ENCODE results near the gene PARD3.
A peak's percentile ranks its signal among the peaks of the same experiment; 100 is the strongest.

PARD3 gene

DNA sequence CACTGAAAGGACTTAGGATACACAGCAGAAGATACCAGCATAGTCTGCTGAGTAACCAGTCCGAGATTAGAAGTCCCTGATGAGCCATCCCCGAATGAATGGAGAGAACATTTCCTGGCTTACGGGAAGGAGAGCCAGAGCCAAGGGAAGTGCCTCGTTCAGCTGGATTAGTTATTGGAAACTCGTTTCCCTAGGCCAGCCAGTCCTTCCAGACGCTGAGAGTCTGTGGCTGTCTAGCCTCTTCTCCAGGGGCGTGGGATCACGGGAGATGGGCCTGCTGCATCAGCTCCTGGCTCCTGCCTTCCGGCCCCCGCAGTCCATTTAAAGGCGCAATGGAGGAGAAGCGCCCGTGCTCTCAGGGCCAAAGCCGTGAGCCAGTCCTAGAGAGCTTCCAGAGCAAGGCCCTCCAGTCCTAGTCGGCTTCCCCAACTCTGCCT lies 712.8 kb downstream of the PARD3 start:
- peak; percentile 63 for DNase-seq (ENCODE audit: low read depth)

- DNase-seq (ENCODE audit: low read depth): no peak
These were observed 714.1 kb downstream of the PARD3 start for GRCh38 chr10:34101001-34101400.

- DNase-seq (ENCODE audit: low read depth): no peak
These were observed 716.1 kb downstream of the PARD3 start for GRCh38 chr10:34098821-34099567.

GRCh38 chr10:34097682-34098081 lies 717.4 kb downstream of the PARD3 start:
- DNase-seq (ENCODE audit: low read depth): no peak

DNA sequence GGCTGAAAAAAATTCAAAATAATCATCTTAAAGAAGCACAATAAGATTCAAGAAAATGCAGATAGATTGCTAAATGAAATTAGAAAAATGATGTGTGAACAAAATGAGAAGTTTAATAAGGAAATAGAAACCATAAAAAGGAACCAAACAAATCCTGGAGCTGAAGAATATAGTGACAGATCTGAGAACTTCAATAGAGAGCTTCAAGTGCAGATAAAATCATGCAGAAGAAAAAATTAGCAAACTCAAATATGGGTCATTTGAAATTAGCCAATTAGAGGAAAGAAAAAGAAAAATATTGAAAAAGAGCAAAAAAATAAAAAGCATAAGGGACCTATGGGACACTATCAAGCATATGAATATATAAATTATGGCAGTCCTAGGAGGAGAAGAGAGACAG lies 720.1 kb downstream of the PARD3 start:
- no peak for DNase-seq (ENCODE audit: low read depth)

DNA sequence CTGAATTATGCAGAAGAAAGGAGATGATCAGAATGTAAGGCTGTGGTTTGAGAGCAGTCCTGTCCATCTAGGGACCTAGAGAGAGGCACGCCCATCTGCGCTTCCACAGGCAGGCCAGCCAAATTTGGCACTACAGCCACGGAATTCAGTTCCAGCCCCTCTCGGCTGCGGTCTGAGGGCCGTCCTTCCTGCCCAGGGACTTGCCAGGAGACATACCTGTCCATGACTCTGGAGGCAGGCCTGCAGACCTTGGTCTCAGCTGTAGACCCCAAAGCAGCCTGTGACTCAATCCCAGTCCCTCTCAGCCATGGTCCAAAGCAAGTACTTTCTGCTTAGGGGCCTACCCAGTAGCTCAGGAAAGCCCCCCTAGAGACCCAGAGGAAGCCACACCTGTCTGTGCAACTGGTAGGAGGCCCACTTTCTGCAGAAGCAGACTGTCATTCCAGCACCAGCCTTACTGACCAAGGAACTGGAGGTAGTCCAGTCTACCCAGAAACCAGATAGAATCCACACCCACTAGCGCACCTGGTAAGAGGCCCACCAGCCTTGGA lies 720.9 kb downstream of the PARD3 start:
- no peak for DNase-seq (ENCODE audit: low read depth)

DNA sequence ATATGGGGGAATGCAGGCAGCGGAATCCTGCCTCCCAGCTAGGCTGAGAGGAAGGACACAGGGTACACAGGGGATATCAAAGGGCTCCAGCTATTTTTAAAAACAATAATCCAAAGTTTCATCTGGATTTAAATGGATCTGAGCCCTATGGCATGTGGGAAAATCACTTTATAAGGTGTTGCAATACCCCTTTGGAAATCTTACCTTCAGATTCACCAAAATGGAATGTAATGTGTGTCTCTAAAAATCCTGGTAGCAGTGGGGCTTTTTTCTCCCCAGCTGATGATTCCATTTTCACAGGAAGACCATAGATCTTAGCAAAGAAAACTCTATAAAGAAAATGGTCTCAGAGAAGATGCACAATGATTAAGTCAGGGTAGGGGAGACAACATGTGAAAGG lies 722.2 kb downstream of the PARD3 start:
- peak; percentile 40 for DNase-seq (ENCODE audit: low read depth)

DNA sequence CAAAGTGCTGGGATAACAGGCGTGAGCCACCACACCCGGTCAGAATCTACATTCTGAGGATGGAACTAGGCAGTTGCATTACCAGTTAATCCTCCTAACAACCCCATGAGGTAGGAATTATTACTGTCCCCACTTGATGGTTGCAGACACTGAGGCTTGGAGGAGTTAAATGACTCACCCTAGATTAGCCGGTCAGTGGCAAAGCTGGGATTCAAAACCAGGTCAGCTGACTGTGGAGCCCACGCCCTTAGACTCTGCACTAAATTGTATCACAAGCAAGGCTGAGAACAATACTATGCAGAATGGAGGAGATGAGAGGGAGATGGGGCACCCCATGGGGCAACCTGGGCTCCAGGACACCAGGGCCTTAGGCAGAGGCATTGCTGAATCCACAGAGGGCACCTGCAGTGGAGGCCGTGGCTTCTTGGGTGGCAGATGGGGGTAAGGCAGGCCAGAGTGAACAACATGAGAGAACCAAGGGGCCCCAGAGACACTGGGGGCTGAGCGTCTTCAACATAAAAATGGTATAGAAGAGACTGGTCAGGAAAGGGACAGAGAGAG lies 723.4 kb downstream of the PARD3 start:
- no peak for DNase-seq (ENCODE audit: low read depth)

- no peak for DNase-seq (ENCODE audit: low read depth)
These were observed 725.8 kb downstream of the PARD3 start for GRCh38 chr10:34089253-34089652.

- no peak for DNase-seq (ENCODE audit: low read depth)
These were observed 726.8 kb downstream of the PARD3 start for GRCh38 chr10:34088208-34088794.

GRCh38 chr10:34087095-34087418 lies 728.0 kb downstream of the PARD3 start:
- DNase-seq (ENCODE audit: low read depth): no peak

DNA sequence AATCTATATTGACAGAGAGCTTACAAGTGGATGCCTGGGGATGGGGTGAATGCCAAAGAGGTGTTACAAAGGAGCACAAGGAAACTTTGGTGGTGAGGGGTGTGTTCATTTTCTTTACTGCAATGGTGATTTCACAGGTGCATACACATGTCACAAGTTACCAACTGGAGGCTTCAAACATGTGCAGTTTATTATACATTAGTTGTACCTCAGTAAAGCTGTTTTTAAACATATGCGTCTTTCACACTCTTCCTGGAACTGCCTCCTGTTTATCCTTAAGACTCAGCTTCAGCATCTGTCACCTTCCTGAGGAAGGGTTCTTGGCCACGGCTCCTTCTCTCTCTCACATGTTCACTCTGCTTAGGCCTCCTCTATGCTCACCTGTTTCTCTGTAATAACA lies 731.5 kb downstream of the PARD3 start:
- no peak for DNase-seq (ENCODE audit: low read depth)

GRCh38 chr10:34081948-34082347 lies 733.1 kb downstream of the PARD3 start:
- DNase-seq (ENCODE audit: low read depth): no peak

GRCh38 chr10:34081347-34081743 lies 733.8 kb downstream of the PARD3 start:
- no peak for DNase-seq (ENCODE audit: low read depth)

GRCh38 chr10:34080485-34081346 lies 734.4 kb downstream of the PARD3 start:
- no peak for DNase-seq (ENCODE audit: low read depth)

DNA sequence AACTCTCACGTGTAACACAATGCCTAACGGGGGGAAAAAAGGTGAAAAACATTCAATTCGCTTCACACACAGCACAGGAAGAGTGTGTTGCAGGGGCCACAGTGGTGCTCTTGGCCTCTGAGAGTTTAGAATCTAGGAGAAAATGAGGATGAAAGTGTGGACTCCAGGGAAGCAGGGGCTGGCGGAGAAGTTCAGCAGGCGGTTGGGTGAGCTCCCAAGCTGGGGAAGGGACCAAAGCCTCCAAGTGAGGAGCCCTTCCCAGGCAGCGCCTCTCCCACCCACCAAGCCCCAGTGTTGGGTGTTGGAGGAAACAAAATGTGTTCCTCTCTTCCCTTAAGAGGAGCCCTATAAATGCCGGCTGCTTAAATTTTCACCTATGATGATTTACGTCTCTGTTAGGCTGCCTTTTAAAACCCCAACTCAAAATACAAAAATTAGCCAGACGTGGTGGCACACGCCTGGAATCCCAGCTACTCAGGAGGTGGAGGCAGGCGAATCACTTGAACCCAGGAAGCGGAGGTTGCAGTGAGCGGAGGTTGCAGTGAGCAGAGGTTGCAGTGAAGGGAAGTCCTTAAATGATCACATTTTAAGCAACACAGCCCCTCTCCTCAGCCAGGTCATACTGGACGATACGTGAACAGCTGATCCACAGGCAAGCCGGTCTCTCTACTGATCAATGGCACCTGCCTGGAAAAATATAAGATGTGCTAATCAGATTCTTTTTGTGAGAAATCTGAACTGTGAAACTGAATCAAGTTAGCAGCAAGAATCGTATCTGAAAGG lies 735.2 kb downstream of the PARD3 start:
- no peak for DNase-seq (ENCODE audit: low read depth)

DNA sequence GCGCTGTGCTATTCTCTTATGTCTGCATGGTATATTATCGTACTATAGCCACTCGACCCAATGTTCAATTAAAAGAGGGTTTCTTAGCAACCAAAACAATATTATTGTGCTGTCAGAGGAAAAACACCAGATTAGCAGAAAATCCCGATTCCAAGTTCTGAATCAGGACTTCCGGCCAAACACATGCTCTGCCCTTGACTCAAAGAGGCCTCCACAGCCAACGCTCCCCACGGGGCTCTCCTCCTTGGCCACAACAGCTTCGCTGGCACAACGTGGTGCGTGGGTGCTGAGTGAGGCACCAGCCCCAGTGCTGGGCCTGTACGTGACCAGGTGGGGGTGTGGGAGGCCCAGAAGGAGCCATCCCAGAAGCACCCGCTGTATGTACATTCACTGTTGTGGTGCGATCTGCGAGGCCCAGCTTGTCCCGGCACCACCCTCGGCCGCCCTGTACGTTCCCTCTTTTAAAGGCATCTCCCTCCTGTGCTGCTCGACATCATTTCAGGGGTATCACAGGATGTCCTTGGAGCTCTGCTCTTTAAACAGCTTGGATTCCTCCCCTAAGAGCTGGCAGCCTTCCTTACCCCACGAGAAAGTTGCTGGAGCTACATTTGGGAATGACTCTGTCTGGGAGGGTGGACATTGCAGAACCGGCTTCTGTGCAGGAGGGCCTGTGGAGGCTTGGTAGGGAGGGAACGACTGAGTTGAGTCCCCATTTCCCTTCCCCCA lies 736.2 kb downstream of the PARD3 start:
- DNase-seq (ENCODE audit: low read depth): no peak

- no peak for DNase-seq (ENCODE audit: low read depth)
These were observed 736.9 kb downstream of the PARD3 start for GRCh38 chr10:34078017-34078744.

DNA sequence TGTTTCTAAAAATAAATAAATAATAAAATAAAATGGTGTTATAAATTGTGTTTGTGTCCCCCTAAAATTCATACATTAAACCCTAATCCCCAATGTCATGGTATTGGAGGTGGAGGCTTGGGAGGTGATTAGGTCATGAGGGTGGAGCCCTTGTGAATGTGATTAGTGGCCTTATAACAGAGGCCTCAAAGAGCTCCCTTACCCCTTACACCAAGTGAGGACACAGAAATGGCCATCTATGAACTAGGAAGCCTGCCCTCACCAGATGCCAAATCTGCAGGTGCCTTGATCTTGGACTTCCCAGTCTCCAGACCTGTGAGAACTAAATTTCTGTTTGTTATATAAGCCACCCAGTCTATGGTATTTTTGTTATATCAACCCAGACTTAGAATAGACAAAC lies 738.7 kb downstream of the PARD3 start:
- DNase-seq (ENCODE audit: low read depth): no peak

- no peak for DNase-seq (ENCODE audit: low read depth)
These were observed 739.7 kb downstream of the PARD3 start for GRCh38 chr10:34075254-34075926.

Measured in amniotic epithelial cell (primary cell).